Activated gamma-delta T cell treated with Interleukin-2 at 50 U/mL for 16 hours (primary cell): ENCODE results near the gene MEIS2.

Experiments
- DNase-seq: peaks from one replicate; pipeline ENCODE4 v3.0.0-alpha.2; 2020

MEIS2 gene

GRCh38 chr15:37112171-37112570 is 11.8 kb upstream of the MEIS2 start:
- no peak for DNase-seq

GRCh38 chr15:37111427-37111717 is 11.0 kb upstream of the MEIS2 start:
- no peak for DNase-seq

- DNase-seq, result no peak
Observed at GRCh38 chr15:37109872-37110572, 9.7 kb upstream of the MEIS2 start.

- no peak for DNase-seq
Observed at GRCh38 chr15:37109168-37109871, 9.0 kb upstream of the MEIS2 start.

GRCh38 chr15:37108381-37109167 is 8.2 kb upstream of the MEIS2 start:
- no peak for DNase-seq

- DNase-seq, result no peak
Observed at GRCh38 chr15:37107744-37108380, 7.5 kb upstream of the MEIS2 start.

GRCh38 chr15:37107071-37107743 is 6.9 kb upstream of the MEIS2 start:
- DNase-seq, result no peak

GRCh38 chr15:37106490-37107001 is 6.2 kb upstream of the MEIS2 start:
- no peak for DNase-seq

GRCh38 chr15:37105889-37106288 is 5.5 kb upstream of the MEIS2 start:
- no peak for DNase-seq

GRCh38 chr15:37105029-37105428 is 4.7 kb upstream of the MEIS2 start:
- DNase-seq, result no peak

GRCh38 chr15:37104424-37104981 is 4.2 kb upstream of the MEIS2 start:
- no peak for DNase-seq

- DNase-seq, result no peak
Observed at GRCh38 chr15:37103475-37104423, 3.4 kb upstream of the MEIS2 start.

GRCh38 chr15:37103163-37103435 is 2.8 kb upstream of the MEIS2 start:
- no peak for DNase-seq

- DNase-seq, result no peak
Observed at GRCh38 chr15:37102305-37103162, 2.2 kb upstream of the MEIS2 start.

- DNase-seq, result no peak
Observed at GRCh38 chr15:37101980-37102304, 1.6 kb upstream of the MEIS2 start.

- no peak for DNase-seq
Observed at GRCh38 chr15:37100966-37101215, 542 bp upstream of the MEIS2 start.

GRCh38 chr15:37099319-37100108 is 835 bp downstream of the MEIS2 start:
- DNase-seq, result no peak

- no peak for DNase-seq
Observed at GRCh38 chr15:37098468-37099318, 1.7 kb downstream of the MEIS2 start.
